Cardiac fibroblast (primary cell): ENCODE measurements around the gene CACNA2D4.

ENCODE experiments used
- DNase-seq, 2 donors: peaks; one replicate each; pipeline versions ENCODE4 v3.0.0 to v3.0.0-alpha.2; 2010; ENCODE audit warnings: low read depth in 2 of 2
- H3K4me3 ChIP-seq, 2 donors: replicated peaks in 1 of 2; 1 replicate in 1 of 2; 2 replicates in 1 of 2; pipeline ENCODE4 v1.5.1; 2011; ENCODE audit warnings: low read depth in 2 of 2, low read length in 2 of 2, mild to moderate bottlenecking in 2 of 2, moderate library complexity in 1 of 2
- TF ChIP-seq, protein P1 (sequence below): IDR thresholded peaks from one replicate; pipeline ENCODE4 v1.5.1; 2011; ENCODE audit warnings: low read depth, mild to moderate bottlenecking, low read length, inconsistent platforms

The CACNA2D4 gene

GRCh38 chr12:1881936-1882335 lies 36.5 kb downstream of the CACNA2D4 start:
- DNase-seq = no peak
- TF ChIP-seq, protein P1, sequence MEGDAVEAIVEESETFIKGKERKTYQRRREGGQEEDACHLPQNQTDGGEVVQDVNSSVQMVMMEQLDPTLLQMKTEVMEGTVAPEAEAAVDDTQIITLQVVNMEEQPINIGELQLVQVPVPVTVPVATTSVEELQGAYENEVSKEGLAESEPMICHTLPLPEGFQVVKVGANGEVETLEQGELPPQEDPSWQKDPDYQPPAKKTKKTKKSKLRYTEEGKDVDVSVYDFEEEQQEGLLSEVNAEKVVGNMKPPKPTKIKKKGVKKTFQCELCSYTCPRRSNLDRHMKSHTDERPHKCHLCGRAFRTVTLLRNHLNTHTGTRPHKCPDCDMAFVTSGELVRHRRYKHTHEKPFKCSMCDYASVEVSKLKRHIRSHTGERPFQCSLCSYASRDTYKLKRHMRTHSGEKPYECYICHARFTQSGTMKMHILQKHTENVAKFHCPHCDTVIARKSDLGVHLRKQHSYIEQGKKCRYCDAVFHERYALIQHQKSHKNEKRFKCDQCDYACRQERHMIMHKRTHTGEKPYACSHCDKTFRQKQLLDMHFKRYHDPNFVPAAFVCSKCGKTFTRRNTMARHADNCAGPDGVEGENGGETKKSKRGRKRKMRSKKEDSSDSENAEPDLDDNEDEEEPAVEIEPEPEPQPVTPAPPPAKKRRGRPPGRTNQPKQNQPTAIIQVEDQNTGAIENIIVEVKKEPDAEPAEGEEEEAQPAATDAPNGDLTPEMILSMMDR = no peak
- H3K4me3 ChIP-seq = no peak overlapping the region

- TF ChIP-seq, protein P1 = no peak
- no peak for DNase-seq
Measured at GRCh38 chr12:1881301-1881700, 37.2 kb downstream of the CACNA2D4 start.

DNA sequence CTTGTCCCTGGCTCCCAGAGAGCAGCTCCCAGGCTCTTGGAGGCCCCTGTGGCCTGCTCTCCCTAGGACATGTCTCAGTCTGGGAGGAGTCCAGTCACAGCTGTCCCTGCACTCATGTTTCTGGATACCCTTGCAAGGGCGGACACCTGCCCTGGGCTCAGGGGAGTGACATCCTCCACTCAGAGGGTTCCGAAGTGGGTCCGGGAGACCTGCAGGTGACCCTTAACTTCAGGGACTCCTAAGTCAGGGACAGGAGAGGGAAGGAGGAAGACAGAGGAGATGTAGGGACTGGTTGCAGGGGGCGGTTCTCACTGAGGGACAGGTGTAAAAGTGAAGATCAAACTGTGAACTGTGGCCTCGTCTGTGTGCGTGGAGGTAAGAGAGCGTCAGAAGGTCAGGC lies 37.6 kb downstream of the CACNA2D4 start:
- DNase-seq = no peak

More at GRCh38 chr12:1881301-1881700, 37.2 kb downstream of the CACNA2D4 start:
- no peak overlapping the region for H3K4me3 ChIP-seq

GRCh38 chr12:1880153-1880845 lies 38.2 kb downstream of the CACNA2D4 start:
- TF ChIP-seq, protein P1 = no peak

More for the DNA sequence above, 37.6 kb downstream of the CACNA2D4 start:
- TF ChIP-seq, protein P1 = no peak
- H3K4me3 ChIP-seq = no peak overlapping the region

GRCh38 chr12:1879633-1880032 lies 38.8 kb downstream of the CACNA2D4 start:
- no peak overlapping the region for H3K4me3 ChIP-seq
- TF ChIP-seq, protein P1 = no peak
- DNase-seq = no peak

More at GRCh38 chr12:1880153-1880845, 38.2 kb downstream of the CACNA2D4 start:
- no peak for DNase-seq
- H3K4me3 ChIP-seq = no peak overlapping the region

- TF ChIP-seq, protein P1 = no peak
Measured at GRCh38 chr12:1878695-1879094, 39.8 kb downstream of the CACNA2D4 start.

More at GRCh38 chr12:1878695-1879094, 39.8 kb downstream of the CACNA2D4 start:
- no peak overlapping the region for H3K4me3 ChIP-seq
- DNase-seq = no peak
